IMR-90 (cell line): ENCODE measurements around the gene ZNF716. TPM values are rescaled to one million over a fixed set of nuclear protein-coding genes. Genes with fewer than 3 reads are reported as not detected.

ENCODE experiments used
- ATAC-seq: fragments of 200-7000 bp; cut with Tn5 transposase; 2 replicates; pipeline ENCODE4 v1.9.1; 2020; ENCODE audit warnings: low read depth, mild to moderate bottlenecking, moderate library complexity
- BruUV-seq: library from RNA; stranded (reverse); fragments of 400-500 nt; replicated peaks from 2 replicates; lab custom pipeline; 2021; lab: Mats Ljungman, UMichigan
- CTCF ChIA-PET: fragments of 300-600 bp; formaldehyde crosslinking; extraction: SDS; loops from one replicate; lab custom pipeline; 2021; ENCODE audit warnings: antibody characterized with exemption; lab: Yijun Ruan, JAX
- POLR2A ChIA-PET: fragments of 300-600 bp; sonication (Branson Sonifier 250); formaldehyde crosslinking; loops from one replicate; lab custom pipeline; 2022; ENCODE audit warnings: antibody characterized with exemption; ENCODE audit not compliant: unreplicated experiment; lab: Charles Lee
- DNase-seq: peaks from one replicate; pipeline ENCODE4 v3.0.0; 2013
- H2AFZ ChIP-seq: replicated peaks from 2 replicates; pipeline ENCODE3; 2013; ENCODE audit warnings: low read length, mild to moderate bottlenecking; ENCODE audit not compliant: poor library complexity
- H2AK5ac ChIP-seq: 2 replicates; pipeline ENCODE4 v1.6.1; 2013; ENCODE audit warnings: low read depth, low read length, inconsistent platforms
- H2AK9ac ChIP-seq: replicated peaks from 2 replicates; pipeline ENCODE3; 2013; ENCODE audit warnings: mild to moderate bottlenecking, low read depth, low read length, moderate library complexity; ENCODE audit not compliant: poor library complexity
- H2BK120ac ChIP-seq: 2 replicates; pipeline ENCODE4 v1.6.1; 2013; ENCODE audit warnings: low read depth, low read length, inconsistent platforms
- H2BK15ac ChIP-seq: 3 replicates; pipeline ENCODE4 v1.6.1; 2013; ENCODE audit warnings: low read depth, low read length, inconsistent platforms
- H2BK20ac ChIP-seq: 2 replicates; pipeline ENCODE4 v1.6.1; 2013; ENCODE audit warnings: low read depth, mild to moderate bottlenecking, inconsistent platforms, low read length, moderate library complexity
- H2BK5ac ChIP-seq: 2 replicates; pipeline ENCODE4 v1.6.1; 2013; ENCODE audit warnings: mild to moderate bottlenecking, low read depth, low read length, inconsistent platforms; ENCODE audit not compliant: poor library complexity, severe bottlenecking
- H3K14ac ChIP-seq: replicated peaks from 2 replicates; pipeline ENCODE4 v1.6.1; 2013; ENCODE audit warnings: low read depth, low read length, inconsistent platforms
- H3K18ac ChIP-seq: 2 replicates; pipeline ENCODE4 v1.6.1; 2013; ENCODE audit warnings: low read depth, low read length, control low read depth
- H3K23ac ChIP-seq: 2 replicates; pipeline ENCODE4 v1.6.1; 2013; ENCODE audit warnings: low read depth, low read length, inconsistent platforms
- H3K27ac ChIP-seq: 2 replicates; pipeline ENCODE4 v1.5.1; 2013; ENCODE audit warnings: mild to moderate bottlenecking, control low read depth, low read length; ENCODE audit not compliant: insufficient read depth
- H3K27me3 ChIP-seq: 2 replicates; pipeline ENCODE4 v1.6.1; 2013; ENCODE audit warnings: low read length; ENCODE audit not compliant: control insufficient read depth, insufficient read depth
- H3K36me3 ChIP-seq: 2 replicates; pipeline ENCODE4 v1.6.1; 2013; ENCODE audit warnings: low read length, mixed read lengths; ENCODE audit not compliant: control insufficient read depth, insufficient read depth
- H3K4ac ChIP-seq: 2 replicates; pipeline ENCODE4 v1.6.1; 2013; ENCODE audit warnings: low read depth, low read length, inconsistent platforms
- H3K4me1 ChIP-seq: 2 replicates; pipeline ENCODE4 v1.6.1; 2013; ENCODE audit warnings: low read length, mixed read lengths; ENCODE audit not compliant: control insufficient read depth, insufficient read depth
- H3K4me2 ChIP-seq: 2 replicates; pipeline ENCODE4 v1.6.1; 2013; ENCODE audit warnings: low read depth, mild to moderate bottlenecking, control low read depth, low read length, moderate library complexity
- H3K4me3 ChIP-seq: 2 replicates; pipeline ENCODE4 v1.5.1; 2013; ENCODE audit warnings: low read depth, mild to moderate bottlenecking, control low read depth, low read length, moderate library complexity; ENCODE audit not compliant: insufficient read depth
- H3K56ac ChIP-seq: 2 replicates; pipeline ENCODE4 v1.6.1; 2013; ENCODE audit warnings: low read length, inconsistent platforms; ENCODE audit not compliant: insufficient read depth; ENCODE audit errors: extremely low read depth
- H3K79me1 ChIP-seq, 2 experiments: 2 replicates each; pipeline ENCODE4 v1.6.1; 2013; ENCODE audit warnings: low read length in 2 of 2, inconsistent platforms in 1 of 2, low read depth in 1 of 2
- H3K9ac ChIP-seq: 2 replicates; pipeline ENCODE4 v1.6.1; 2013; ENCODE audit warnings: low read depth, low read length, control low read depth
- H3K9me1 ChIP-seq: 2 replicates; pipeline ENCODE4 v1.6.1; 2013; ENCODE audit warnings: low read length, inconsistent platforms; ENCODE audit not compliant: insufficient read depth
- H3K9me3 ChIP-seq: 2 replicates; pipeline ENCODE4 v1.6.1; 2013; ENCODE audit warnings: low read length; ENCODE audit not compliant: control insufficient read depth, insufficient read depth
- H4K20me1 ChIP-seq: 2 replicates; pipeline ENCODE4 v1.6.1; 2013; ENCODE audit warnings: low read length, inconsistent platforms; ENCODE audit not compliant: insufficient read depth
- H4K5ac ChIP-seq: 2 replicates; pipeline ENCODE4 v1.6.1; 2013; ENCODE audit warnings: mild to moderate bottlenecking, low read depth, low read length, control low read depth
- H4K8ac ChIP-seq, 2 experiments: 2 replicates each; pipeline ENCODE4 v1.6.1; 2013; ENCODE audit warnings: low read depth in 2 of 2, low read length in 2 of 2, control low read depth in 1 of 2, inconsistent platforms in 1 of 2
- H4K91ac ChIP-seq: 2 replicates; pipeline ENCODE4 v1.6.1; 2013; ENCODE audit warnings: low read depth, low read length, inconsistent platforms; ENCODE audit not compliant: insufficient read depth
- BHLHE40 ChIP-seq: fragments of 150-350 bp; IDR thresholded peaks from 2 replicates; pipeline ENCODE4 v1.6.1; 2016; ENCODE audit warnings: mild to moderate bottlenecking, low read depth, low read length
- CEBPB ChIP-seq: IDR thresholded peaks from 2 replicates; pipeline ENCODE4 v1.6.1; 2012; ENCODE audit warnings: low read depth, low read length, improper control_type of control experiment
- CHD1 ChIP-seq: IDR thresholded peaks from 2 replicates; pipeline ENCODE4 v1.6.1; 2012; ENCODE audit warnings: low read depth, low read length, improper control_type of control experiment
- FOS ChIP-seq: fragments of 150-350 bp; IDR thresholded peaks from 2 replicates; pipeline ENCODE4 v1.6.1; 2016; ENCODE audit warnings: low read depth, low read length
- MAFK ChIP-seq: IDR thresholded peaks from 2 replicates; pipeline ENCODE4 v1.6.1; 2012; ENCODE audit warnings: low read depth, low read length, improper control_type of control experiment
- MAZ ChIP-seq: IDR thresholded peaks from 2 replicates; pipeline ENCODE4 v1.6.1; 2012; ENCODE audit warnings: low read depth, mild to moderate bottlenecking, low read length, improper control_type of control experiment, moderate library complexity, borderline replicate concordance
- MXI1 ChIP-seq: IDR thresholded peaks from 2 replicates; pipeline ENCODE4 v1.6.1; 2012; ENCODE audit warnings: low read depth, mild to moderate bottlenecking, low read length, moderate library complexity, borderline replicate concordance
- RAD21 ChIP-seq: IDR thresholded peaks from 2 replicates; pipeline ENCODE4 v1.6.1; 2012; ENCODE audit warnings: low read length, improper control_type of control experiment
- RCOR1 ChIP-seq: IDR thresholded peaks from 2 replicates; pipeline ENCODE4 v1.6.1; 2012; ENCODE audit warnings: mild to moderate bottlenecking, low read length, improper control_type of control experiment; ENCODE audit not compliant: insufficient replicate concordance
- RFX5 ChIP-seq: IDR thresholded peaks from 2 replicates; pipeline ENCODE4 v1.8.0; 2012; ENCODE audit warnings: low read depth, mild to moderate bottlenecking, low read length, moderate library complexity
- SMC3 ChIP-seq: fragments of 150-350 bp; IDR thresholded peaks from 2 replicates; pipeline ENCODE4 v1.6.1; 2016; ENCODE audit warnings: low read depth, mild to moderate bottlenecking, antibody characterized with exemption, low read length, moderate library complexity
- USF2 ChIP-seq: fragments of 150-350 bp; IDR thresholded peaks from 2 replicates; pipeline ENCODE4 v1.6.1; 2017; ENCODE audit warnings: mild to moderate bottlenecking, antibody characterized with exemption, low read length, low read depth
- WGBS, 2 experiments: methylation state at CpG; one replicate each; pipeline versions ENCODE4 v1.1.5 to v1.1.7; 2013; ENCODE audit warnings: missing lambda C conversion rate in 2 of 2; ENCODE audit not compliant: insufficient read length in 1 of 2; ENCODE audit errors: extremely low coverage in 2 of 2; 5-methylcytosine and 5-hydroxymethylcytosine counted together
- dilution Hi-C: fragments of 300-500 bp; cut with HindIII; formaldehyde crosslinking; loops from one replicate; pipeline ENCODE4 v1.14.3; 2018; ENCODE audit warnings: low sequenced_read_pairs; ENCODE audit not compliant: unreplicated experiment
- in situ Hi-C: fragments of 300-500 bp; cut with MboI; formaldehyde crosslinking; loops from 3 replicates; pipeline ENCODE4 v1.14.3; 2019; ENCODE audit warnings: low sequenced_read_pairs, inconsistent platforms, mixed read lengths
- intact Hi-C: fragments of 100-400 bp; cut with micrococcal nuclease; formaldehyde crosslinking; loops from 2 replicates; pipeline ENCODE4 v1.10.0; 2022
- polyA plus RNA-seq, 3 experiments: library from polyadenylated mRNA; depleted of rRNA; stranded (reverse); fragments of >200 nt; gene quantifications; 2 replicates each; pipeline ENCODE4 v1.2.3, GENCODE V29; 2012; ENCODE audit warnings: low replicate concordance in 1 of 3
- total RNA-seq: library from RNA; depleted of rRNA; stranded (reverse); fragments of >200 nt; gene quantifications from 2 replicates; pipeline ENCODE4 v1.2.3, GENCODE V29; 2012
- TF ChIP-seq, protein P1 (sequence below): fragments of 150-350 bp; IDR thresholded peaks from 2 replicates; pipeline ENCODE4 v1.6.1; 2016; ENCODE audit warnings: low read depth, mild to moderate bottlenecking, low read length, moderate library complexity, borderline replicate concordance

ZNF716 gene
- total and polyA plus RNA-seq, 2 of the 4 experiments (the other 2 are of a cell fraction), result not detected

DNA sequence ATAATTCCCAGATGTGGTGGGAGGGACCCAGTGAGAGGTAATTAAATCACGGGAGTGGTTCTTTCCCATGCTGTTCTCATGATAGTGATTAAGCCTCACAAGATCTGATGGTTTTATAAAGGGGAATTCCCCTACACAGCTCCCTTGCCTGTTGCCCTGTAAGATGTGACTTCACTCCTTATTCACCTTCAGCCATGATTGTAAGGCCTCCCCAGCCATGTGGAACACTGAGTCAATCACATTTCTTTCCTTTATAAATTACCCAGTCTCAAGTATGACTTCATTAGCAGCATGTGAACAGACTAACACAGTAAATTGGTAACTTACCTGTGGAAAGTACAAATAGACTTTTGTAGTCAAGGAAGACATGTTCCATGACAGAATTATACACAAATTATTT lies 55.2 kb downstream of the ZNF716 start:
- Histone ChIP-seq H3K18ac (no peak overlapping the region), H3K4ac (no peak overlapping the region), H2BK5ac (no peak overlapping the region), H3K56ac (no peak overlapping the region), H2BK15ac (no peak overlapping the region), H3K14ac (no peak overlapping the region), H3K9me1 (no peaks in the 10 kb centered on the region), H3K4me1 (no peaks in the 10 kb centered on the region), H4K20me1 (no peaks in the 10 kb centered on the region), H3K27ac (no peak overlapping the region), H2BK120ac (no peak overlapping the region), H2AK5ac (no peak overlapping the region), H4K91ac (no peak overlapping the region), H2AFZ (no peak overlapping the region), H3K36me3 (no peaks in the 10 kb centered on the region), H3K4me3 (no peak overlapping the region), H2AK9ac (no peak overlapping the region), H3K9ac (no peak overlapping the region), H3K9me3 (peaks cover 8% of the 10 kb centered on the region; the same call in 1 of the 2 replicates), H3K4me2 (no peak overlapping the region), H2BK20ac (no peak overlapping the region), H4K8ac (no peak overlapping the region), H3K79me1 (no peaks in the 10 kb centered on the region), H4K5ac (no peak overlapping the region), H3K23ac (no peak overlapping the region), H3K27me3 (no peaks in the 10 kb centered on the region)
- dilution Hi-C loops (no loop called here), in situ Hi-C loops (no loop called here), intact Hi-C loops (no loop called here)
- BruUV-seq, result no TSS peak
- ATAC-seq (no peak), DNase-seq (no peak)
- ChIA-PET CTCF (no interaction called here), POLR2A (no interaction called here)
- no CpG with 5 or more reads among the region's 1 CpG for WGBS, 2 experiments
- TF ChIP-seq CHD1 (no peak), MXI1 (no peak), RCOR1 (no peak), RFX5 (no peak), CEBPB (no peak), SMC3 (no peak), FOS (no peak), USF2 (no peak), MAZ (no peak), RAD21 (no peak), BHLHE40 (no peak), MAFK (no peak)
- TF ChIP-seq, protein P1, sequence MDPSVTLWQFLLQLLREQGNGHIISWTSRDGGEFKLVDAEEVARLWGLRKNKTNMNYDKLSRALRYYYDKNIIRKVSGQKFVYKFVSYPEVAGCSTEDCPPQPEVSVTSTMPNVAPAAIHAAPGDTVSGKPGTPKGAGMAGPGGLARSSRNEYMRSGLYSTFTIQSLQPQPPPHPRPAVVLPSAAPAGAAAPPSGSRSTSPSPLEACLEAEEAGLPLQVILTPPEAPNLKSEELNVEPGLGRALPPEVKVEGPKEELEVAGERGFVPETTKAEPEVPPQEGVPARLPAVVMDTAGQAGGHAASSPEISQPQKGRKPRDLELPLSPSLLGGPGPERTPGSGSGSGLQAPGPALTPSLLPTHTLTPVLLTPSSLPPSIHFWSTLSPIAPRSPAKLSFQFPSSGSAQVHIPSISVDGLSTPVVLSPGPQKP, result no peak
